ENCODE results near the gene CLCN1. TPM values are rescaled to one million over a fixed set of nuclear protein-coding genes. Genes with fewer than 3 reads are reported as not detected.

The CLCN1 gene
- total and polyA plus RNA-seq, 2 of the 4 experiments (the other 2 are of a cell fraction) = not detected

DNA sequence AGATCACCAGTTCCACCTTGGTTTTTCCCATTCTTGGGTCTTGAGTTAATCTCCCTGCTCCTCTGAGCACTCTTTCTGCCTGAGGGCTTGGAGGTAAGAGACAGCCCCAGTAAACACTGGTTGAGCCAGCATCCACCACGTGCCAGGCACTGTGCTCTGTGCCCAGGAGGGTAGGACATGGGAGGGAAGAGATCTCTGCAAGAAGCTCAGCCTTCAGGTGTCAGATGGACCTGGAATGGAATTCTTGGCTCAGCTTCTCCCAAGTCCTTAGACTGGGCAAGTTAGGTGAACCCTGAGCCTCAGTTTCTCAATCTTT is 67.7 kb downstream of the CLCN1 start:
- Histone ChIP-seq H3K36me3 (ENCODE audit: control insufficient read depth, insufficient read depth, low read length) (peaks cover 59% of the 10 kb centered on the region), H2BK5ac (ENCODE audit: low read depth, low read length, poor library complexity, severe bottlenecking) (no peak overlapping the region), H3K9me1 (ENCODE audit: insufficient read depth, low read length) (peaks cover 28% of the 10 kb centered on the region), H3K4me1 (ENCODE audit: control insufficient read depth, insufficient read depth, low read length) (peaks cover 33% of the 10 kb centered on the region), H3K56ac (ENCODE audit: extremely low read depth, insufficient read depth, low read length) (peak overlapping the region; percentile 38; the same call in 1 of the 2 replicates), H3K4ac (ENCODE audit: low read depth, low read length) (peak overlapping the region; percentile 54), H3K9ac (ENCODE audit: low read depth, low read length) (peak overlapping the region; percentile 97), H3K27ac (ENCODE audit: insufficient read depth, low read length) (peak overlapping the region; percentile 100), H2AK9ac (replicated peaks; ENCODE audit: low read depth, low read length, poor library complexity) (no peak overlapping the region), H3K23ac (ENCODE audit: low read depth, low read length) (peak overlapping the region; percentile 96), H3K18ac (ENCODE audit: low read depth, low read length) (no peak overlapping the region), H2AFZ (replicated peaks; ENCODE audit: low read length, poor library complexity) (no peak overlapping the region), H4K91ac (ENCODE audit: insufficient read depth, low read depth, low read length) (no peak overlapping the region), H2BK20ac (ENCODE audit: low read depth, low read length) (no peak overlapping the region), H3K79me1 (ENCODE audit: low read depth in 1 of 2, low read length in 2 of 2) (peaks cover 16 to 63% of the 10 kb centered on the region in 2 experiments), H3K4me3 (ENCODE audit: insufficient read depth, low read depth, low read length) (peak overlapping the region; percentile 68), H2AK5ac (ENCODE audit: low read depth, low read length) (no peak overlapping the region), H4K8ac (ENCODE audit: low read depth in 2 of 2, low read length in 2 of 2) (no peak overlapping the region), H3K9me3 (ENCODE audit: control insufficient read depth, insufficient read depth, low read length) (no peaks in the 10 kb centered on the region), H4K5ac (ENCODE audit: low read depth, low read length) (no peak overlapping the region), H2BK15ac (ENCODE audit: low read depth, low read length) (no peak overlapping the region), H3K4me2 (ENCODE audit: low read depth, low read length) (peak overlapping the region; percentile 93), H3K14ac (replicated peaks; ENCODE audit: low read depth, low read length) (peak overlapping the region; percentile 88), H2BK120ac (ENCODE audit: low read depth, low read length) (no peak overlapping the region), H4K20me1 (ENCODE audit: insufficient read depth, low read length) (peaks cover 68% of the 10 kb centered on the region), H3K27me3 (ENCODE audit: control insufficient read depth, insufficient read depth, low read length) (no peaks in the 10 kb centered on the region)
- no peak for ATAC-seq (ENCODE audit: low read depth)
- intact Hi-C loops (cut with micrococcal nuclease) = loop anchor here (5.0 kb wide), 2 partner anchors 141 to 821 kb away; no protein-coding TSS in a partner anchor
- no CpG with 5 or more reads among the region's 1 CpG for WGBS, 2 experiments (ENCODE audit: extremely low coverage in 2 of 2, insufficient read length in 1 of 2)
- dilution Hi-C loops (cut with HindIII; ENCODE audit: low sequenced_read_pairs, unreplicated experiment) = no loop called here
- in situ Hi-C loops (cut with MboI; ENCODE audit: low sequenced_read_pairs) = no loop called here
- CTCF ChIA-PET = interaction anchor here (0.7 kb wide), 1 partner anchor 18 kb away, joined by 3 read pairs; no protein-coding TSS in a partner anchor
- BruUV-seq (replicated peaks) = no TSS peak
- TF ChIP-seq BHLHE40 (IDR thresholded peaks at IDR 0.05; ENCODE audit: low read depth, low read length) (no peak), RCOR1 (IDR thresholded peaks at IDR 0.05; ENCODE audit: insufficient replicate concordance, low read length) (no peak), MAZ (IDR thresholded peaks at IDR 0.05; ENCODE audit: borderline replicate concordance, low read depth, low read length) (no peak), NFE2L2 (IDR thresholded peaks at IDR 0.05; ENCODE audit: low read depth, low read length) (no peak), SMC3 (IDR thresholded peaks at IDR 0.05; ENCODE audit: low read depth, low read length) (no peak), POLR2A (IDR thresholded peaks at IDR 0.05; ENCODE audit: low read depth, low read length) (no peak), MAFK (IDR thresholded peaks at IDR 0.05; ENCODE audit: low read depth, low read length) (no peak), CHD1 (IDR thresholded peaks at IDR 0.05; ENCODE audit: low read depth, low read length) (no peak), MXI1 (IDR thresholded peaks at IDR 0.05; ENCODE audit: borderline replicate concordance, low read depth, low read length) (no peak), RAD21 (IDR thresholded peaks at IDR 0.05; ENCODE audit: low read length) (no peak), RFX5 (IDR thresholded peaks at IDR 0.05; ENCODE audit: low read depth, low read length) (no peak), FOS (IDR thresholded peaks at IDR 0.05; ENCODE audit: low read depth, low read length) (no peak), CEBPB (IDR thresholded peaks at IDR 0.05; ENCODE audit: low read depth, low read length) (no peak)
- TF ChIP-seq, protein P1, sequence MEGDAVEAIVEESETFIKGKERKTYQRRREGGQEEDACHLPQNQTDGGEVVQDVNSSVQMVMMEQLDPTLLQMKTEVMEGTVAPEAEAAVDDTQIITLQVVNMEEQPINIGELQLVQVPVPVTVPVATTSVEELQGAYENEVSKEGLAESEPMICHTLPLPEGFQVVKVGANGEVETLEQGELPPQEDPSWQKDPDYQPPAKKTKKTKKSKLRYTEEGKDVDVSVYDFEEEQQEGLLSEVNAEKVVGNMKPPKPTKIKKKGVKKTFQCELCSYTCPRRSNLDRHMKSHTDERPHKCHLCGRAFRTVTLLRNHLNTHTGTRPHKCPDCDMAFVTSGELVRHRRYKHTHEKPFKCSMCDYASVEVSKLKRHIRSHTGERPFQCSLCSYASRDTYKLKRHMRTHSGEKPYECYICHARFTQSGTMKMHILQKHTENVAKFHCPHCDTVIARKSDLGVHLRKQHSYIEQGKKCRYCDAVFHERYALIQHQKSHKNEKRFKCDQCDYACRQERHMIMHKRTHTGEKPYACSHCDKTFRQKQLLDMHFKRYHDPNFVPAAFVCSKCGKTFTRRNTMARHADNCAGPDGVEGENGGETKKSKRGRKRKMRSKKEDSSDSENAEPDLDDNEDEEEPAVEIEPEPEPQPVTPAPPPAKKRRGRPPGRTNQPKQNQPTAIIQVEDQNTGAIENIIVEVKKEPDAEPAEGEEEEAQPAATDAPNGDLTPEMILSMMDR (conservative IDR thresholded peaks at IDR 0.05; ENCODE audit: low read depth, low read length) = no peak
- TF ChIP-seq, protein P2, sequence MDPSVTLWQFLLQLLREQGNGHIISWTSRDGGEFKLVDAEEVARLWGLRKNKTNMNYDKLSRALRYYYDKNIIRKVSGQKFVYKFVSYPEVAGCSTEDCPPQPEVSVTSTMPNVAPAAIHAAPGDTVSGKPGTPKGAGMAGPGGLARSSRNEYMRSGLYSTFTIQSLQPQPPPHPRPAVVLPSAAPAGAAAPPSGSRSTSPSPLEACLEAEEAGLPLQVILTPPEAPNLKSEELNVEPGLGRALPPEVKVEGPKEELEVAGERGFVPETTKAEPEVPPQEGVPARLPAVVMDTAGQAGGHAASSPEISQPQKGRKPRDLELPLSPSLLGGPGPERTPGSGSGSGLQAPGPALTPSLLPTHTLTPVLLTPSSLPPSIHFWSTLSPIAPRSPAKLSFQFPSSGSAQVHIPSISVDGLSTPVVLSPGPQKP (IDR thresholded peaks at IDR 0.05; ENCODE audit: borderline replicate concordance, low read depth, low read length) = no peak
- TF ChIP-seq, protein P3, sequence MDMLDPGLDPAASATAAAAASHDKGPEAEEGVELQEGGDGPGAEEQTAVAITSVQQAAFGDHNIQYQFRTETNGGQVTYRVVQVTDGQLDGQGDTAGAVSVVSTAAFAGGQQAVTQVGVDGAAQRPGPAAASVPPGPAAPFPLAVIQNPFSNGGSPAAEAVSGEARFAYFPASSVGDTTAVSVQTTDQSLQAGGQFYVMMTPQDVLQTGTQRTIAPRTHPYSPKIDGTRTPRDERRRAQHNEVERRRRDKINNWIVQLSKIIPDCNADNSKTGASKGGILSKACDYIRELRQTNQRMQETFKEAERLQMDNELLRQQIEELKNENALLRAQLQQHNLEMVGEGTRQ (IDR thresholded peaks at IDR 0.05; ENCODE audit: low read depth, low read length) = no peak
- POLR2A ChIA-PET (ENCODE audit: unreplicated experiment) = interaction anchor here (1.2 kb wide), 1 partner anchor 14 kb away, joined by 4 read pairs; no protein-coding TSS in a partner anchor
- no peak for DNase-seq

Measured in IMR-90 (cell line).